Endodermal cell (in vitro differentiated cells): ENCODE measurements around the gene FAHD1. TPM values are rescaled to one million over a fixed set of nuclear protein-coding genes. Genes with fewer than 3 reads are reported as not detected.

Experiments
- DNase-seq: peaks from one replicate; pipeline ENCODE4 v3.0.0-alpha.2; 2017
- H3K27ac ChIP-seq: 2 replicates; pipeline ENCODE4 v1.5.1; 2013; ENCODE audit warnings: mild to moderate bottlenecking, low read depth, low read length, moderate library complexity
- H3K27me3 ChIP-seq: 2 replicates; pipeline ENCODE4 v1.6.1; 2013; ENCODE audit warnings: mild to moderate bottlenecking, low read length, moderate library complexity; ENCODE audit not compliant: insufficient read depth, control insufficient read depth, poor library complexity, severe bottlenecking
- H3K36me3 ChIP-seq: 2 replicates; pipeline ENCODE4 v1.7.0; 2013; ENCODE audit warnings: mild to moderate bottlenecking, low read length, moderate library complexity; ENCODE audit not compliant: control insufficient read depth, insufficient read depth
- H3K4me1 ChIP-seq: one replicate; pipeline ENCODE4 v1.7.0; 2013; ENCODE audit warnings: low read length; ENCODE audit not compliant: control insufficient read depth, insufficient read depth
- H3K4me3 ChIP-seq: 2 replicates; pipeline ENCODE4 v1.5.1; 2013; ENCODE audit warnings: mild to moderate bottlenecking, low read length, moderate library complexity
- H3K9ac ChIP-seq: 2 replicates; pipeline ENCODE4 v1.6.1; 2013; ENCODE audit warnings: mild to moderate bottlenecking, low read length, moderate library complexity; ENCODE audit not compliant: poor library complexity, severe bottlenecking; ENCODE audit errors: extremely low read depth
- H3K9me3 ChIP-seq: 2 replicates; pipeline ENCODE4 v1.6.1; 2013; ENCODE audit warnings: mild to moderate bottlenecking, low read length, moderate library complexity; ENCODE audit not compliant: control insufficient read depth
- H3K27ac Mint-ChIP-seq: 2 replicates; pipeline ENCODE4 v1.8.0; 2020; ENCODE audit warnings: mixed read lengths
- H3K27me3 Mint-ChIP-seq: 2 replicates; pipeline ENCODE4 v1.8.0; 2021; ENCODE audit warnings: mild to moderate bottlenecking, mixed read lengths; ENCODE audit not compliant: insufficient read depth
- H3K36me3 Mint-ChIP-seq: 2 replicates; pipeline ENCODE4 v1.8.0; 2020; ENCODE audit warnings: low read depth, mixed read lengths
- H3K4me1 Mint-ChIP-seq: 2 replicates; pipeline ENCODE4 v1.8.0; 2020; ENCODE audit warnings: mixed read lengths
- H3K4me3 Mint-ChIP-seq: 2 replicates; pipeline ENCODE4 v1.8.0; 2020; ENCODE audit warnings: mild to moderate bottlenecking, moderate library complexity, mixed read lengths
- H3K9me3 Mint-ChIP-seq: 2 replicates; pipeline ENCODE4 v1.8.0; 2020; ENCODE audit warnings: mild to moderate bottlenecking, mixed read lengths
- WGBS, 2 experiments: methylation state at CpG; one replicate each; pipeline versions ENCODE4 v1.1.5 to v1.1.7; 2013; ENCODE audit warnings: missing lambda C conversion rate in 2 of 2, mixed read lengths in 1 of 2; ENCODE audit not compliant: insufficient coverage in 1 of 2, insufficient read length in 1 of 2; 5-methylcytosine and 5-hydroxymethylcytosine counted together
- total RNA-seq, 2 donors: library from RNA; stranded (reverse); fragmentation: NEBNext Ultra II Directional in 1 of 2; extraction: Animal tissue kit (Norgen Biotek cat#: 25700) in 1 of 2; gene quantifications; 2 replicates in 1 of 2; 3 replicates in 1 of 2; pipeline ENCODE4 v1.2.1, GENCODE V29; 2021
- TF ChIP-seq, protein P1 (sequence below): fragments of 200-600 bp; sonication (generic); conservative IDR thresholded peaks from 2 replicates; pipeline ENCODE4 v1.5.0; 2021; ENCODE audit warnings: antibody characterized with exemption, mild to moderate bottlenecking

FAHD1 gene
- total RNA-seq, 2 donors from 2014 or later, result 16.6 to 16.9 TPM

DNA sequence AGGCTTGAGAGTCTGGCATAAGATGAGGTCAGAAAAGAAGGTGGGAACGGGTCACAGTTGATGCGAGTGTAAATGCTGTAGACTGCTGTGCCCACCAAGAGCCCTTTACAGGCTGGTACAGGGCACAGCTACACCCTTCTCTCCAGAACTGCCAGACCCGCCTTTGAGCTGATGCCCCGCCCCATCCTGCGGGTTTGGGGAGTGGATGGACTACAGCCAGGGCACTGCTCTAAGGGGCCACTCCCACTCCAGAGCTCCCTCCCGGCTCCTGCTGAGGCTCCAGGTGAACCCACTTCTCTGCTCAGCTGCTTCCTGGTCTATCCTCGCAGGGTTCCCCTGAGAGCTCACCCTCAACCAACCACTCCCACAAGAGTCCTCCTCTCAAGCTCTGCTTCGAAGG, 32.6 kb downstream of the FAHD1 start:
- Histone ChIP-seq H3K27ac (no peak overlapping the region), H3K4me3 (no peak overlapping the region), H3K4me1 (no peaks in the 10 kb centered on the region), H3K36me3 (no peaks in the 10 kb centered on the region), H3K9ac (no peak overlapping the region), H3K9me3 (no peaks in the 10 kb centered on the region), H3K27me3 (peaks cover 70% of the 10 kb centered on the region)
- TF ChIP-seq, protein P1, sequence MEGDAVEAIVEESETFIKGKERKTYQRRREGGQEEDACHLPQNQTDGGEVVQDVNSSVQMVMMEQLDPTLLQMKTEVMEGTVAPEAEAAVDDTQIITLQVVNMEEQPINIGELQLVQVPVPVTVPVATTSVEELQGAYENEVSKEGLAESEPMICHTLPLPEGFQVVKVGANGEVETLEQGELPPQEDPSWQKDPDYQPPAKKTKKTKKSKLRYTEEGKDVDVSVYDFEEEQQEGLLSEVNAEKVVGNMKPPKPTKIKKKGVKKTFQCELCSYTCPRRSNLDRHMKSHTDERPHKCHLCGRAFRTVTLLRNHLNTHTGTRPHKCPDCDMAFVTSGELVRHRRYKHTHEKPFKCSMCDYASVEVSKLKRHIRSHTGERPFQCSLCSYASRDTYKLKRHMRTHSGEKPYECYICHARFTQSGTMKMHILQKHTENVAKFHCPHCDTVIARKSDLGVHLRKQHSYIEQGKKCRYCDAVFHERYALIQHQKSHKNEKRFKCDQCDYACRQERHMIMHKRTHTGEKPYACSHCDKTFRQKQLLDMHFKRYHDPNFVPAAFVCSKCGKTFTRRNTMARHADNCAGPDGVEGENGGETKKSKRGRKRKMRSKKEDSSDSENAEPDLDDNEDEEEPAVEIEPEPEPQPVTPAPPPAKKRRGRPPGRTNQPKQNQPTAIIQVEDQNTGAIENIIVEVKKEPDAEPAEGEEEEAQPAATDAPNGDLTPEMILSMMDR, result no peak
- Mint-ChIP-seq H3K27me3 (peaks cover 64% of the 10 kb centered on the region), H3K36me3 (no peaks in the 10 kb centered on the region), H3K9me3 (no peaks in the 10 kb centered on the region), H3K27ac (no peak overlapping the region), H3K4me1 (peaks cover 4% of the 10 kb centered on the region), H3K4me3 (no peak overlapping the region)
- WGBS, 2 experiments, result 42% methylated on average over 7 of the region's 8 CpGs; no CpG with 5 or more reads in 1 of the 2 experiments
- peak; percentile 60 for DNase-seq

DNA sequence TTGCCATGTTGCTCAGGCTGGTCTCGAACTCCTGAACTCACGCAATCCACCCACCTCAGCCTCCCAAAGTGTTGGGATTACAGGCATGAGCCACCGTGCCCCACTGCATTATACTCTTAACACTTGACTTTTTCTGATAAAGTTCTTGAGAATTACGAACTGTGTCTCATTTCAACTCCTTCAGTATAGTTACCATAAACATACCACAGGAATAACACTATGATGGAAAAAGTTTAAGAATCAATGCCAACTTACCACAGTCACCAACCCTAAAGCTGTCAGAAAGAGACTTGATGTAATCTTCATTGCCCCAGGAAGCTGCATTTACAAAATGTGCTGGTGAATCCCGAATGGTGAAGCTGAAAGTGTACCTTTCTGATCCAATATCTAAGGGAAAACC, 34.7 kb downstream of the FAHD1 start:
- WGBS, 2 experiments, result 73 to 76% methylated on average over 4 to 5 of the region's 5 CpGs
- Histone ChIP-seq H3K9ac (no peak overlapping the region), H3K36me3 (no peaks in the 10 kb centered on the region), H3K4me1 (no peaks in the 10 kb centered on the region), H3K9me3 (no peaks in the 10 kb centered on the region), H3K4me3 (no peak overlapping the region), H3K27me3 (peaks cover 70% of the 10 kb centered on the region), H3K27ac (no peak overlapping the region)
- no peak overlapping the region for H3K4me3 Mint-ChIP-seq
- no peak overlapping the region for H3K27ac Mint-ChIP-seq
- H3K36me3 Mint-ChIP-seq, result no peaks in the 10 kb centered on the region
- TF ChIP-seq, protein P1, result no peak
- peaks cover 4% of the 10 kb centered on the region for H3K4me1 Mint-ChIP-seq
- no peaks in the 10 kb centered on the region for H3K9me3 Mint-ChIP-seq
- peaks cover 63% of the 10 kb centered on the region for H3K27me3 Mint-ChIP-seq
- no peak for DNase-seq

- WGBS, 2 experiments, result 60 to 83% methylated on average over 1 to 9 of the region's 9 CpGs
- Mint-ChIP-seq H3K4me3 (no peak overlapping the region), H3K27ac (no peak overlapping the region)
Observed at GRCh38 chr16:1862394-1862793, 35.4 kb downstream of the FAHD1 start.

More at GRCh38 chr16:1862394-1862793, 35.4 kb downstream of the FAHD1 start:
- Histone ChIP-seq H3K36me3 (no peaks in the 10 kb centered on the region), H3K9ac (no peak overlapping the region), H3K9me3 (no peaks in the 10 kb centered on the region), H3K27ac (no peak overlapping the region), H3K4me1 (no peaks in the 10 kb centered on the region), H3K4me3 (no peak overlapping the region), H3K27me3 (peaks cover 69% of the 10 kb centered on the region)
- TF ChIP-seq, protein P1, result no peak
- no peak for DNase-seq
- no peaks in the 10 kb centered on the region for H3K36me3 Mint-ChIP-seq
- peaks cover 4% of the 10 kb centered on the region for H3K4me1 Mint-ChIP-seq
- H3K27me3 Mint-ChIP-seq, result peaks cover 56% of the 10 kb centered on the region
- H3K9me3 Mint-ChIP-seq, result no peaks in the 10 kb centered on the region
